Right lobe of liver (tissue), 6 donors: ENCODE measurements around the gene CENPC. TPM values are rescaled to one million over a fixed set of nuclear protein-coding genes. Genes with fewer than 3 reads are reported as not detected.

ENCODE experiments used
- ATAC-seq, 4 donors: fragments of 200-7000 bp; cut with Tn5 transposase; one replicate each; pipeline ENCODE4 v1.9.1; 2020; ENCODE audit warnings: mild to moderate bottlenecking in 4 of 4, moderate library complexity in 4 of 4
- DNase-seq, 3 donors: peaks; one replicate each; pipeline ENCODE4 v3.0.0-alpha.2; 2020
- H3K27ac ChIP-seq, 3 donors: fragments of 200-600 bp; one replicate each; pipeline ENCODE4 v1.8.0; 2022
- H3K27me3 ChIP-seq, 2 donors: fragments of 200-600 bp; one replicate each; pipeline ENCODE4 v1.8.0; 2022
- H3K36me3 ChIP-seq, 4 donors: fragments of 200-600 bp; sonication (generic) in 1 of 4; one replicate each; pipeline versions ENCODE4 v1.5.1 to v1.8.0; 2017 to 2022; ENCODE audit warnings: control low read depth in 1 of 4
- H3K4me1 ChIP-seq, 4 donors: fragments of 200-600 bp; sonication (generic) in 1 of 4; one replicate each; pipeline versions ENCODE4 v1.5.1 to v1.8.0; 2017 to 2022; ENCODE audit warnings: control low read depth in 1 of 4
- H3K4me3 ChIP-seq, 3 donors: fragments of 200-600 bp; one replicate each; pipeline ENCODE4 v1.8.0; 2022
- H3K9me3 ChIP-seq, 4 donors: fragments of 200-600 bp; sonication (generic) in 1 of 4; one replicate each; pipeline versions ENCODE4 v1.5.1 to v1.8.0; 2017 to 2022; ENCODE audit warnings: control low read depth in 1 of 4
- POLR2A ChIP-seq: fragments of 450-650 bp; IDR thresholded peaks from one replicate; pipeline ENCODE4 v1.6.1; 2017; ENCODE audit warnings: antibody characterized with exemption, mild to moderate bottlenecking
- WGBS: methylation state at CpG from one replicate; pipeline ENCODE4 v1.1.6; 2018; ENCODE audit warnings: low coverage, low lambda C conversion rate; ENCODE audit not compliant: insufficient coverage; ENCODE audit errors: missing lambda C conversion rate; 5-methylcytosine and 5-hydroxymethylcytosine counted together
- intact Hi-C, 2 donors: fragments of 100-400 bp; cut with DNase I; formaldehyde crosslinking; loops; one replicate each; pipeline versions ENCODE4 v1.11.2 to v1.14.1; 2022
- small RNA-seq, 2 experiments: library from RNA; depleted of rRNA; stranded (forward); fragments of <200 nt; gene quantifications; one replicate each; pipeline ENCODE3, GENCODE V24; 2016
- total RNA-seq, 6 experiments: library from RNA; depleted of rRNA in 2 of 6; stranded (reverse); fragments of >200 nt in 2 of 6; fragmentation: NEBNext Ultra II Directional in 3 of 6; extraction: Animal tissue kit (Norgen Biotek cat#: 25700) in 3 of 6; gene quantifications; one replicate each; pipeline versions ENCODE4 v1.1.0 to v1.2.4, GENCODE V29; 2016 to 2023
- TF ChIP-seq, protein P1 (sequence below), 4 donors: fragments of 200-600 bp in 3 of 4; fragments of 450-650 bp in 1 of 4; IDR thresholded peaks; one replicate each; pipeline versions ENCODE4 v1.5.1 to v1.8.0; 2016 to 2022; ENCODE audit warnings: antibody characterized with exemption in 4 of 4, mild to moderate bottlenecking in 2 of 4
- donor health status: DM: no; HTN: yes; CAD: no.
- donor health status: DM: no; HTN: no; CAD: no.
- donor health status: DM: no; HTN: no; CAD: no.
- donor health status: DM: no; HTN: yes; CAD: no.
- donor health status: DM: no; HTN: yes; CAD: no.

Gene CENPC
- total RNA-seq, 6 experiments from 2014 or later, result 4.3 to 10.4 (median 6.8) TPM

GRCh38 chr4:67436742-67437141 is 108.6 kb downstream of the CENPC start:
- Histone ChIP-seq H3K27me3 (no peaks in the 10 kb centered on the region), H3K4me3 (no peak overlapping the region), H3K4me1 (no peaks in the 10 kb centered on the region), H3K27ac (no peak overlapping the region), H3K9me3 (no peaks in the 10 kb centered on the region), H3K36me3 (no peaks in the 10 kb centered on the region)
- DNase-seq (no peak), ATAC-seq (peak in 1 of 4 donors; percentile 45)
- TF ChIP-seq, protein P1, sequence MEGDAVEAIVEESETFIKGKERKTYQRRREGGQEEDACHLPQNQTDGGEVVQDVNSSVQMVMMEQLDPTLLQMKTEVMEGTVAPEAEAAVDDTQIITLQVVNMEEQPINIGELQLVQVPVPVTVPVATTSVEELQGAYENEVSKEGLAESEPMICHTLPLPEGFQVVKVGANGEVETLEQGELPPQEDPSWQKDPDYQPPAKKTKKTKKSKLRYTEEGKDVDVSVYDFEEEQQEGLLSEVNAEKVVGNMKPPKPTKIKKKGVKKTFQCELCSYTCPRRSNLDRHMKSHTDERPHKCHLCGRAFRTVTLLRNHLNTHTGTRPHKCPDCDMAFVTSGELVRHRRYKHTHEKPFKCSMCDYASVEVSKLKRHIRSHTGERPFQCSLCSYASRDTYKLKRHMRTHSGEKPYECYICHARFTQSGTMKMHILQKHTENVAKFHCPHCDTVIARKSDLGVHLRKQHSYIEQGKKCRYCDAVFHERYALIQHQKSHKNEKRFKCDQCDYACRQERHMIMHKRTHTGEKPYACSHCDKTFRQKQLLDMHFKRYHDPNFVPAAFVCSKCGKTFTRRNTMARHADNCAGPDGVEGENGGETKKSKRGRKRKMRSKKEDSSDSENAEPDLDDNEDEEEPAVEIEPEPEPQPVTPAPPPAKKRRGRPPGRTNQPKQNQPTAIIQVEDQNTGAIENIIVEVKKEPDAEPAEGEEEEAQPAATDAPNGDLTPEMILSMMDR (IDR thresholded peaks at IDR 0.05), result no peak
- TF ChIP-seq POLR2A, result no peak
- WGBS, result 68% methylated on average over 2 of the region's 2 CpGs
- intact Hi-C loops, result no loop called here

DNA sequence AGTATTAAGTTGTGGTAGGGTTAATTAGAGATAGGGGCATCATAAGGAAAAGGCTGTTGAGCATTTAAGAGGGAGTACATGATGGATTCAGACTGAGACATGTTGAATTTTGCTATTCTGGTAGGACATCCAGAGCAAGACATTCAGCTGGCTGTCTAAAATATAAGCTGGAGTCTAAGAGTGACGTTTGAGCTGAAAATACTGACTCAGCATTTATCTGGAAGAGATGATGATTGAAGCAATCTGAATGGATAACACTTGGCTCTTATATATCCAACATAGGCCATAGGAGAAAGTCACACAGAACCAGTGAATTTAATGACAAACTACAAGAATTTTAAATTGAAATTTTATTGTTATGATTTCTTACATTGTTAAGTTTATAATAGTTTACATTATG is 114.3 kb downstream of the CENPC start:
- TF ChIP-seq, protein P1 (IDR thresholded peaks at IDR 0.05), result no peak
- TF ChIP-seq POLR2A, result no peak
- no peak for ATAC-seq
- WGBS, result 7% methylated on average over 1 of the region's 1 CpG
- DNase-seq, result no peak
- intact Hi-C loops, result no loop called here
- H3K4me3 ChIP-seq, result no peak overlapping the region
- no peaks in the 10 kb centered on the region for H3K36me3 ChIP-seq
- H3K27me3 ChIP-seq, result no peaks in the 10 kb centered on the region
- no peaks in the 10 kb centered on the region for H3K4me1 ChIP-seq
- no peaks in the 10 kb centered on the region for H3K9me3 ChIP-seq
- no peak overlapping the region for H3K27ac ChIP-seq

GRCh38 chr4:67428819-67429218 is 116.5 kb downstream of the CENPC start:
- no peak for TF ChIP-seq POLR2A
- TF ChIP-seq, protein P1 (IDR thresholded peaks at IDR 0.05), result no peak
- Histone ChIP-seq H3K4me1 (no peaks in the 10 kb centered on the region), H3K9me3 (no peaks in the 10 kb centered on the region), H3K4me3 (no peak overlapping the region), H3K36me3 (no peaks in the 10 kb centered on the region), H3K27me3 (no peaks in the 10 kb centered on the region), H3K27ac (no peak overlapping the region)
- intact Hi-C loops, result no loop called here
- WGBS, result 50% methylated on average over 1 of the region's 2 CpGs
- ATAC-seq (no peak), DNase-seq (no peak)

Small RNA genes within 50 kb of the gene (small RNA-seq; reads per million reads assigned to genes)
- gene RNA5SP527, result 0 reads per million in 2 experiments
- gene RNU1-63P, result 0 to 0.13 reads per million in 2 experiments

Other genes starting within 250 kb of the CENPC start
- not detected for gene STAP1, start 13.2 kb upstream of the CENPC start, total RNA-seq
- gene UBA6, start 155.7 kb upstream of the CENPC start, total RNA-seq, result 10 to 100 TPM; 17.5 to 46.5 (median 24.7) TPM
- not detected for gene GNRHR, start 208.9 kb upstream of the CENPC start, total RNA-seq